Activated naive CD8-positive, alpha-beta T cell treated with anti-CD3 and anti-CD28 coated beads, Interleukin-2, amount 10 ng/mL, durations not matched to agents 7 days and 5 days (primary cell): ENCODE measurements around the gene FUZ. TPM values are rescaled to one million over a fixed set of nuclear protein-coding genes. Genes with fewer than 3 reads are reported as not detected.
A peak's percentile ranks its signal among the peaks of the same experiment; 100 is the strongest.

ENCODE experiments used
- ATAC-seq: fragments of 150-1000 bp; cut with Tn5 transposase; one replicate; pipeline ENCODE4 v1.10.0; 2021; ENCODE audit warnings: low read depth, moderate library complexity
- POLR2A ChIA-PET: fragments of 350-600 bp; sonication (Branson Sonifier 250); formaldehyde crosslinking; loops from one replicate; lab custom pipeline; 2021; ENCODE audit warnings: antibody characterized with exemption; lab: Charles Lee
- DNase-seq: peaks from one replicate; pipeline ENCODE4 v3.0.0; 2021
- H3K27ac Mint-ChIP-seq: one replicate; pipeline ENCODE4 v1.8.0; 2022; ENCODE audit warnings: mild to moderate bottlenecking, mixed read lengths
- H3K27me3 Mint-ChIP-seq: one replicate; pipeline ENCODE4 v1.8.0; 2022; ENCODE audit warnings: mild to moderate bottlenecking, moderate library complexity, mixed read lengths
- H3K36me3 Mint-ChIP-seq: one replicate; pipeline ENCODE4 v1.8.0; 2021; ENCODE audit warnings: mild to moderate bottlenecking, mixed read lengths
- H3K4me1 Mint-ChIP-seq: one replicate; pipeline ENCODE4 v1.8.0; 2021; ENCODE audit warnings: mixed read lengths
- H3K4me3 Mint-ChIP-seq: one replicate; pipeline ENCODE4 v1.8.0; 2022; ENCODE audit warnings: mild to moderate bottlenecking, moderate library complexity, mixed read lengths
- H3K9me3 Mint-ChIP-seq: one replicate; pipeline ENCODE4 v1.8.0; 2021; ENCODE audit warnings: mixed read lengths
- total RNA-seq, 2 experiments: library from RNA; stranded (reverse); gene quantifications; one replicate each; pipeline ENCODE4 v1.2.3, GENCODE V29; 2021

FUZ gene
- total RNA-seq, 2 experiments from 2014 or later: 30.0 to 31.3 TPM

GRCh38 chr19:49790866-49791265, 22.2 kb downstream of the FUZ start:
- no peak for DNase-seq
- H3K27me3 Mint-ChIP-seq: no peaks in the 10 kb centered on the region
- H3K27ac Mint-ChIP-seq: no peak overlapping the region
- no peaks in the 10 kb centered on the region for H3K9me3 Mint-ChIP-seq
- H3K36me3 Mint-ChIP-seq: peaks cover 13% of the 10 kb centered on the region
- ATAC-seq: no peak
- no peak overlapping the region for H3K4me3 Mint-ChIP-seq
- no peaks in the 10 kb centered on the region for H3K4me1 Mint-ChIP-seq
- POLR2A ChIA-PET: no interaction called here

- H3K4me1 Mint-ChIP-seq: no peaks in the 10 kb centered on the region
- POLR2A ChIA-PET: no interaction called here
- H3K27ac Mint-ChIP-seq: no peak overlapping the region
- no peaks in the 10 kb centered on the region for H3K27me3 Mint-ChIP-seq
- H3K9me3 Mint-ChIP-seq: no peaks in the 10 kb centered on the region
- peaks cover 22% of the 10 kb centered on the region for H3K36me3 Mint-ChIP-seq
- H3K4me3 Mint-ChIP-seq: no peak overlapping the region
- DNase-seq (no peak), ATAC-seq (no peak)
These were observed 24.2 kb downstream of the FUZ start for GRCh38 chr19:49788857-49789256.

DNA sequence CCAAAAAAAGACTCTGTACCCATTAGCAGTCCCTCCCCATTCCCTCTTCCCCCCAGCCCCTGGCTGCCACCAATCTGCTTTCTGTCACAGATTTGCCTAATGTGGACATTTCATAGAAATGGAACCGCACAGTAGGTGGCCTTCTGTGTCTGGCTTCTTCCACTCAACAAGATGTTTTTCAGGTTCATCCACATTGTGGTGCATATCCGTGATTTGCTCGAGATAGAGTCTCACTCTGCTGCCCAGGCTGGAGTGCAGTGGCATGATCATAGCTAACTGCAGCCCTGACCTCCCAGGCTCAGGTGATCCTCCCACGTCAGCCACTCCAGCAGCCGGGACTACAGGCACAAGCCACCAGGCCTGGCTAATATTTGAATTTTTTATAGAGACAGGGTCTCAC, 25.3 kb downstream of the FUZ start:
- peaks cover 28% of the 10 kb centered on the region for H3K36me3 Mint-ChIP-seq
- no peaks in the 10 kb centered on the region for H3K27me3 Mint-ChIP-seq
- DNase-seq (no peak), ATAC-seq (no peak)
- no peak overlapping the region for H3K4me3 Mint-ChIP-seq
- no peaks in the 10 kb centered on the region for H3K9me3 Mint-ChIP-seq
- no peak overlapping the region for H3K27ac Mint-ChIP-seq
- POLR2A ChIA-PET: no interaction called here
- peaks cover 1% of the 10 kb centered on the region for H3K4me1 Mint-ChIP-seq

- no peak for DNase-seq
- Mint-ChIP-seq H3K9me3 (no peaks in the 10 kb centered on the region), H3K4me3 (no peak overlapping the region), H3K4me1 (peaks cover 1% of the 10 kb centered on the region), H3K27ac (no peak overlapping the region), H3K36me3 (peaks cover 26% of the 10 kb centered on the region), H3K27me3 (no peaks in the 10 kb centered on the region)
- ATAC-seq: no peak
- POLR2A ChIA-PET: no interaction called here
These were observed 26.7 kb downstream of the FUZ start for GRCh38 chr19:49786376-49786820.

DNA sequence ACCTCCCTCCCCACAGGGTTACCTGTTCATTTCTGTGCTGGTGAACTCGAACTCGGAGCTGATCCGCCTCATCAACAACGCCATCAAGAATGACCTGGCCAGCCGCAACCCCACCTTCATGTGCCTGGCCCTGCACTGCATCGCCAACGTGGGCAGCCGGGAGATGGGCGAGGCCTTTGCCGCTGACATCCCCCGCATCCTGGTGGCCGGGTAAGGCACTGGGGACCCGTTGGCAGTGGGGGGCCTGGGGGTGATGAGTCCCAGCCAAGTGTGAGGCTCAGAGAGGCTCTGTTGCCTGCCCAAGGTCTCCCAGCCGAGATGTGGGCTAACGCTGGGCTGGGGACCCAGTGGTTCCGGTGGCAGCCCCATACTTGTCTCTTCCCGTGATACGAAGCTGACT, 30.6 kb downstream of the FUZ start:
- POLR2A ChIA-PET: no interaction called here
- no peak overlapping the region for H3K27ac Mint-ChIP-seq
- DNase-seq (no peak), ATAC-seq (no peak)
- H3K4me3 Mint-ChIP-seq: no peak overlapping the region
- H3K9me3 Mint-ChIP-seq: no peaks in the 10 kb centered on the region
- H3K36me3 Mint-ChIP-seq: peaks cover 29% of the 10 kb centered on the region
- no peaks in the 10 kb centered on the region for H3K27me3 Mint-ChIP-seq
- peaks cover 17% of the 10 kb centered on the region for H3K4me1 Mint-ChIP-seq

GRCh38 chr19:49781394-49781793, 31.7 kb downstream of the FUZ start:
- Mint-ChIP-seq H3K27me3 (no peaks in the 10 kb centered on the region), H3K27ac (peak overlapping the region; percentile 56), H3K4me3 (no peak overlapping the region), H3K4me1 (peaks cover 18% of the 10 kb centered on the region), H3K36me3 (peaks cover 30% of the 10 kb centered on the region), H3K9me3 (no peaks in the 10 kb centered on the region)
- no peak for DNase-seq
- POLR2A ChIA-PET: no interaction called here
- no peak for ATAC-seq

GRCh38 chr19:49780861-49781260, 32.2 kb downstream of the FUZ start:
- Mint-ChIP-seq H3K4me1 (peaks cover 22% of the 10 kb centered on the region), H3K9me3 (no peaks in the 10 kb centered on the region), H3K36me3 (peaks cover 32% of the 10 kb centered on the region), H3K27ac (peak overlapping the region; percentile 56), H3K27me3 (no peaks in the 10 kb centered on the region), H3K4me3 (no peak overlapping the region)
- POLR2A ChIA-PET: no interaction called here
- DNase-seq (no peak), ATAC-seq (no peak)

DNA sequence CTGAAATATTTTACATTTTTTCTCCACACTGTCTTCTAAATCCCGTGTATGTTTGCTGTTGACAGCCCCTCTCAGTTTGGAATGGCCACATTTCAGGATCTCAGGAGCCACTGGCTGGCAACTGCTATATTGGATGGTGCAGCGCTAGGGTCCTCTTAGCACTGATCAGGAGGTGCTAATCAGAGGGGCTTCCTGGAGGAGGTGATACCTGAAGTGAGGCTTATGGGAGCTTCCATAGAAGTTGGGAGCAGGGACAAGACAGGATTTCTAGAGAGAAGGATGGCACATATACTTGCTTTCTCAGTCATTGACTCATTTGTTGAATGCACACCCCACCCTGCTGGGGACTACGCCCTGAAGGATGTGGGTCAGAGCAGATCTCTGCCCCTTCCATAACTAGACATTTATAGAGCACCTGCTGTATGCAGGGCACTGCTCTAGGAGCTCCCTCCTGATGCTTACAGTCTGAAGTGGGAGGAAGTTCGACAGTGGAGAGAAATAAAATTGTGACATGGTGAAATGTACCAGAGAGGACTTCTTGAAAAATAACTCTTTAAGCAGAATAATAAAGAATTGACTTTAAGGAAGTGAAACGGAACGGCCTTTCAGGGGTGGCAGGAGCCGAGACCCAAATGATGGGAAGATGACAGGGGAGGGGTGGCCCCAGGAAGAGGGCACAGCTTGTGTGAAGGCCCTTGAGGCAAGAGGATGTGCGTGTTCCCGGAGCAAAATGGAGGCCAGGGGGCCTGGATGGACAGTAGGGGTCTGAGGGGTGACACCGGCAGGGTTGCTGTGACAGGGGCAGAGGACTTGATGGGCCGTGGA, 33.1 kb downstream of the FUZ start:
- Mint-ChIP-seq H3K9me3 (no peaks in the 10 kb centered on the region), H3K4me1 (peaks cover 25% of the 10 kb centered on the region), H3K27ac (no peak overlapping the region), H3K4me3 (no peak overlapping the region), H3K36me3 (peaks cover 28% of the 10 kb centered on the region), H3K27me3 (no peaks in the 10 kb centered on the region)
- DNase-seq: no peak
- no peak for ATAC-seq
- POLR2A ChIA-PET: no interaction called here

DNA sequence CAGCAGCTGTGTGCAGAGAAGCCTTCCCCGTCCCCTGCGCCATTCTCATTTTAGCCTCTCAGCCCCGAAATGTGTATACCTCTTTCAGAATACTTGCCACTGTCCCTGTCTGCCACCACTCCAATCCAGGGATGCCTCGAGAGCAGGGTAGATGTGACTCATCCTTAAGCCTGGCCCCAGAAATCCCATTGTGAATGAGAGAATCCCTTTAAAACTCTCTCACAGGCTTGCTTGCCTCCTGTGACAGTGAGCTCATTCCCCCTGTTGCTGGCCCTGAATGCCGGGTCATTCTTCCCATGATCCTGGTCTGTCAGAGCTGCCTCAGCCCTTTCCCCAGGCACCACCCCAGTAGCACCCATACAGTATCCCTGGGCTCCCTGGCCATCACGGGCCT, 36.7 kb downstream of the FUZ start:
- peak overlapping the region; percentile 22 for H3K4me3 Mint-ChIP-seq
- peaks cover 19% of the 10 kb centered on the region for H3K36me3 Mint-ChIP-seq
- no peaks in the 10 kb centered on the region for H3K9me3 Mint-ChIP-seq
- H3K27ac Mint-ChIP-seq: peak overlapping the region; percentile 78
- H3K27me3 Mint-ChIP-seq: no peaks in the 10 kb centered on the region
- POLR2A ChIA-PET: no interaction called here
- DNase-seq (no peak), ATAC-seq (no peak)
- peaks cover 32% of the 10 kb centered on the region for H3K4me1 Mint-ChIP-seq

GRCh38 chr19:49775742-49776370, 37.2 kb downstream of the FUZ start:
- DNase-seq (no peak), ATAC-seq (peak; percentile 81)
- Mint-ChIP-seq H3K9me3 (no peaks in the 10 kb centered on the region), H3K27me3 (no peaks in the 10 kb centered on the region), H3K4me3 (peak overlapping the region; percentile 22), H3K4me1 (peaks cover 27% of the 10 kb centered on the region), H3K36me3 (peaks cover 15% of the 10 kb centered on the region), H3K27ac (peak overlapping the region; percentile 78)
- POLR2A ChIA-PET: no interaction called here

DNA sequence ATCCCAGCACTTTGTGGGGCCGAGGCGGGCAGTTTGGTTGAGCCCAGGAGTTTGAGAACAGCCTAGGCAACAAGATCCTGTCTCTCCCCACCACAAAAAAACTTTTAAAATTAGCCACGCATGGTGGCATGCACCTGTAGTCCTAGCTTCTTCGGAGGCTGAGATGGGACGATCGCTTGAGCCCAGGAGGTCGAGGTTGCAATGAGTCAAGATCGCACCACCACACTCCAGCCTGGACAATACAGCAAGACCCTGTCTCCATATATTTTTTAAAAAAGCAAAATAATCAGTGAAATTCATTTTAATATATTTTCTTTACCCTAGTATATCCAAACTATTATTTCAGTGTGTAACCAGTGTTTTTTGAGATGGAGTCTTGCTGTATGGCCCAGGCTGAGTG, 38.1 kb downstream of the FUZ start:
- no peak overlapping the region for H3K27ac Mint-ChIP-seq

GRCh38 chr19:49773663-49774350, 39.3 kb downstream of the FUZ start:
- no peak overlapping the region for H3K27ac Mint-ChIP-seq
- H3K4me1 Mint-ChIP-seq: peaks cover 31% of the 10 kb centered on the region
- no peaks in the 10 kb centered on the region for H3K9me3 Mint-ChIP-seq
- peaks cover 17% of the 10 kb centered on the region for H3K36me3 Mint-ChIP-seq
- DNase-seq (no peak), ATAC-seq (no peak)
- H3K27me3 Mint-ChIP-seq: no peaks in the 10 kb centered on the region
- POLR2A ChIA-PET: interaction anchor here (0.6 kb wide), 1 partner anchor 752 kb away, joined by 3 read pairs; no protein-coding TSS in a partner anchor
- no peak overlapping the region for H3K4me3 Mint-ChIP-seq

More for the DNA sequence above, 38.1 kb downstream of the FUZ start:
- peaks cover 29% of the 10 kb centered on the region for H3K4me1 Mint-ChIP-seq
- ATAC-seq (no peak), DNase-seq (no peak)
- POLR2A ChIA-PET: no interaction called here
- no peaks in the 10 kb centered on the region for H3K9me3 Mint-ChIP-seq
- H3K27me3 Mint-ChIP-seq: no peaks in the 10 kb centered on the region
- no peak overlapping the region for H3K4me3 Mint-ChIP-seq
- peaks cover 14% of the 10 kb centered on the region for H3K36me3 Mint-ChIP-seq

- DNase-seq (no peak), ATAC-seq (no peak)
- Mint-ChIP-seq H3K9me3 (no peaks in the 10 kb centered on the region), H3K4me3 (no peak overlapping the region), H3K4me1 (peaks cover 31% of the 10 kb centered on the region), H3K36me3 (peaks cover 15% of the 10 kb centered on the region), H3K27ac (peak overlapping the region; percentile 71), H3K27me3 (no peaks in the 10 kb centered on the region)
- POLR2A ChIA-PET: no interaction called here
These were observed 40.2 kb downstream of the FUZ start for GRCh38 chr19:49772850-49773432.
